Small intestine (tissue), 7 donors: ENCODE measurements around the gene FILIP1L. TPM values are rescaled to one million over a fixed set of nuclear protein-coding genes. Genes with fewer than 3 reads are reported as not detected.

ENCODE experiments used
- DNase-seq, 2 donors: peaks; one replicate each; pipeline versions ENCODE4 v3.0.0 to v3.0.0-alpha.2; 2013
- FAIRE-seq: peaks from 2 replicates; lab custom pipeline; 2012; peaks lifted over from hg19 to GRCh38; lab: Jason Lieb, UNC
- H3K27ac ChIP-seq, 3 donors: one replicate each; pipeline ENCODE4 v1.5.1; 2013; ENCODE audit warnings: low read length in 2 of 3, mild to moderate bottlenecking in 2 of 3, control low read depth in 1 of 3, inconsistent platforms in 1 of 3, low read depth in 1 of 3, moderate library complexity in 1 of 3
- H3K27me3 ChIP-seq, 3 donors: one replicate each; pipeline ENCODE4 v1.6.1; 2013; ENCODE audit warnings: low read length in 3 of 3, inconsistent platforms in 1 of 3; ENCODE audit not compliant: control insufficient read depth in 3 of 3, insufficient read depth in 3 of 3
- H3K36me3 ChIP-seq, 3 donors: one replicate each; pipeline ENCODE4 v1.6.1; 2013; ENCODE audit warnings: low read length in 3 of 3, inconsistent platforms in 1 of 3, low read depth in 1 of 3, mild to moderate bottlenecking in 1 of 3, moderate library complexity in 1 of 3; ENCODE audit not compliant: control insufficient read depth in 3 of 3, insufficient read depth in 2 of 3
- H3K4me1 ChIP-seq, 3 donors: one replicate each; pipeline ENCODE4 v1.6.1; 2013; ENCODE audit warnings: low read length in 2 of 3, inconsistent platforms in 1 of 3, low read depth in 1 of 3, mild to moderate bottlenecking in 1 of 3, moderate library complexity in 1 of 3; ENCODE audit not compliant: control insufficient read depth in 3 of 3, insufficient read depth in 2 of 3
- H3K4me3 ChIP-seq, 3 donors: one replicate each; pipeline ENCODE4 v1.5.1; 2013; ENCODE audit warnings: low read length in 3 of 3, control low read depth in 1 of 3, inconsistent platforms in 1 of 3, low read depth in 1 of 3, mild to moderate bottlenecking in 1 of 3, moderate library complexity in 1 of 3
- H3K9me3 ChIP-seq, 2 donors: one replicate each; pipeline ENCODE4 v1.6.1; 2013; ENCODE audit warnings: low read depth in 1 of 2, low read length in 1 of 2; ENCODE audit not compliant: control insufficient read depth in 2 of 2, insufficient read depth in 1 of 2
- WGBS, 3 donors: extraction: QIAGEN DNeasy Blood & Tissue Kit; methylation state at CpG; one replicate each; pipeline ENCODE4 v1.1.7; 2013; 5-methylcytosine and 5-hydroxymethylcytosine counted together
- polyA plus RNA-seq, 4 donors: library from polyadenylated mRNA; stranded (reverse) in 3 of 4; unstranded in 1 of 4; fragments of 200-250 nt in 3 of 4; fragments of 120-200 nt in 1 of 4; gene quantifications; one replicate each; pipeline versions ENCODE4 v1.2.1 to v1.2.3, GENCODE V29; 2013
- donor health status: healthy with polysubstance abuse.
- donor health status: control.
- donor health status: control.
- donor health status: Bipolar disorder and iron deficiency.
- donor health status: healthy.

Gene FILIP1L
- polyA plus RNA-seq, 4 donors, result 10.5 to 20.4 (median 17.9) TPM

- Histone ChIP-seq H3K9me3 (no peaks in the 10 kb centered on the region), H3K27me3 (no peaks in the 10 kb centered on the region), H3K27ac (peak overlapping the region in 1 of 3 donors; percentile 11), H3K4me1 (peaks cover 0 to 31% (median 8%) of the 10 kb centered on the region in 3 donors), H3K36me3 (no peaks in the 10 kb centered on the region), H3K4me3 (no peak overlapping the region)
- DNase-seq, result no peak
- no peak for FAIRE-seq
- 57 to 77% (median 68%) methylated on average over 2 of the region's 2 CpGs for WGBS, 3 donors
These were observed 32.2 kb downstream of the FILIP1L start for GRCh38 chr3:100081986-100082692.

- Histone ChIP-seq H3K9me3 (no peaks in the 10 kb centered on the region), H3K4me1 (peaks cover 0 to 39% (median 14%) of the 10 kb centered on the region in 3 donors), H3K27me3 (no peaks in the 10 kb centered on the region), H3K36me3 (no peaks in the 10 kb centered on the region), H3K27ac (no peak overlapping the region), H3K4me3 (no peak overlapping the region)
- WGBS, 3 donors, result 37 to 56% (median 55%) methylated on average over 1 of the region's 1 CpG
- FAIRE-seq (no peak), DNase-seq (no peak)
These were observed 33.0 kb downstream of the FILIP1L start for GRCh38 chr3:100081311-100081710.

- Histone ChIP-seq H3K4me1 (peaks cover 0 to 46% (median 20%) of the 10 kb centered on the region in 3 donors), H3K36me3 (no peaks in the 10 kb centered on the region), H3K9me3 (no peaks in the 10 kb centered on the region), H3K27ac (peak overlapping the region in 1 of 3 donors; percentile 74), H3K27me3 (no peaks in the 10 kb centered on the region), H3K4me3 (no peak overlapping the region)
- WGBS, 3 donors, result 27 to 53% (median 43%) methylated on average over 2 of the region's 2 CpGs
- DNase-seq (no peak), FAIRE-seq (no peak)
These were observed 33.7 kb downstream of the FILIP1L start for GRCh38 chr3:100080573-100080972.

GRCh38 chr3:100079328-100079727 lies 35.0 kb downstream of the FILIP1L start:
- DNase-seq (no peak), FAIRE-seq (no peak)
- H3K4me3 ChIP-seq, result no peak overlapping the region
- H3K27me3 ChIP-seq, result no peaks in the 10 kb centered on the region
- H3K4me1 ChIP-seq, result peaks cover 0 to 55% (median 20%) of the 10 kb centered on the region in 3 donors
- H3K36me3 ChIP-seq, result no peaks in the 10 kb centered on the region
- no peak overlapping the region for H3K27ac ChIP-seq
- H3K9me3 ChIP-seq, result no peaks in the 10 kb centered on the region
- 88 to 100% (median 88%) methylated on average over 1 of the region's 1 CpG for WGBS, 3 donors

GRCh38 chr3:100076731-100077529 lies 37.4 kb downstream of the FILIP1L start:
- Histone ChIP-seq H3K4me3 (no peak overlapping the region), H3K36me3 (no peaks in the 10 kb centered on the region), H3K27ac (peak overlapping the region in 2 of 3 donors; percentile 26 to 45), H3K9me3 (no peaks in the 10 kb centered on the region), H3K27me3 (no peaks in the 10 kb centered on the region), H3K4me1 (peaks cover 0 to 42% (median 26%) of the 10 kb centered on the region in 3 donors)
- 20 to 43% (median 32%) methylated on average over 7 of the region's 7 CpGs for WGBS, 3 donors
- peak in 1 of 2 donors; percentile 52 for DNase-seq
- FAIRE-seq, result no peak

- Histone ChIP-seq H3K9me3 (no peaks in the 10 kb centered on the region), H3K27me3 (no peaks in the 10 kb centered on the region), H3K36me3 (no peaks in the 10 kb centered on the region), H3K27ac (peak overlapping the region in 2 of 3 donors; percentile 26 to 67), H3K4me3 (peak overlapping the region in 1 of 3 donors; percentile 22), H3K4me1 (peaks cover 0 to 35% (median 27%) of the 10 kb centered on the region in 3 donors)
- DNase-seq (peak in 1 of 2 donors; percentile 58), FAIRE-seq (no peak)
- 22 to 48% (median 38%) methylated on average over 4 of the region's 4 CpGs for WGBS, 3 donors
These were observed 38.2 kb downstream of the FILIP1L start for GRCh38 chr3:100075851-100076730.

- 90 to 95% (median 94%) methylated on average over 4 of the region's 4 CpGs for WGBS, 3 donors
- no peak for DNase-seq
- Histone ChIP-seq H3K4me3 (no peak overlapping the region), H3K36me3 (no peaks in the 10 kb centered on the region), H3K27me3 (no peaks in the 10 kb centered on the region), H3K4me1 (peaks cover 0 to 30% (median 22%) of the 10 kb centered on the region in 3 donors), H3K27ac (peak overlapping the region in 2 of 3 donors; percentile 37 to 58), H3K9me3 (no peaks in the 10 kb centered on the region)
- FAIRE-seq, result no peak
These were observed 39.1 kb downstream of the FILIP1L start for GRCh38 chr3:100075196-100075595.
